Measurements from ENCODE around the gene MIA.

DNA sequence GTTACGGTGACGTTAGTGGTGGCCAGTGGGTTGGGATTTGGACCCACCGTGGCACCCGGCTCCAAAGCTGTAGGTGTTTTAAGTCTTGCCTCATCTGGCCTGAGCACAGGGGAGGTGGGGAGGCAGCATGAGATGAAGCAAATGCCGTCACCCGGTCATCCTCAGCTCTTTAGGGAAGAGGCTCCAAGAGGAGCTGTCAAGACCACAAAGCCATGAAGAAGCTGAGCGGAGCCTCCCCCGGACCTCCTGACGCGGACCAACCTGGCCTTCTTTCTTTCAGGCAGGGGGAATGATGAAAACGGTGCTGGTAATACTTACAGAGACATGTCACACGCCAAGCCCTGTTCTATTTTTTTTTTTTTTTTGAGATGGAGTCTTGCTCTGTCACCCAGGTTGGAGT, 32.4 kb upstream of the MIA start:
- TF ChIP-seq POLR2AphosphoS5 (IDR thresholded peaks at IDR 0.05; ENCODE audit: low read depth) (no peak), SPI1 (IDR thresholded peaks at IDR 0.05; ENCODE audit: borderline replicate concordance, low read depth) (no peak), GABPA (IDR thresholded peaks at IDR 0.05; ENCODE audit: low read depth) (no peak)
- TF ChIP-seq, protein P1, sequence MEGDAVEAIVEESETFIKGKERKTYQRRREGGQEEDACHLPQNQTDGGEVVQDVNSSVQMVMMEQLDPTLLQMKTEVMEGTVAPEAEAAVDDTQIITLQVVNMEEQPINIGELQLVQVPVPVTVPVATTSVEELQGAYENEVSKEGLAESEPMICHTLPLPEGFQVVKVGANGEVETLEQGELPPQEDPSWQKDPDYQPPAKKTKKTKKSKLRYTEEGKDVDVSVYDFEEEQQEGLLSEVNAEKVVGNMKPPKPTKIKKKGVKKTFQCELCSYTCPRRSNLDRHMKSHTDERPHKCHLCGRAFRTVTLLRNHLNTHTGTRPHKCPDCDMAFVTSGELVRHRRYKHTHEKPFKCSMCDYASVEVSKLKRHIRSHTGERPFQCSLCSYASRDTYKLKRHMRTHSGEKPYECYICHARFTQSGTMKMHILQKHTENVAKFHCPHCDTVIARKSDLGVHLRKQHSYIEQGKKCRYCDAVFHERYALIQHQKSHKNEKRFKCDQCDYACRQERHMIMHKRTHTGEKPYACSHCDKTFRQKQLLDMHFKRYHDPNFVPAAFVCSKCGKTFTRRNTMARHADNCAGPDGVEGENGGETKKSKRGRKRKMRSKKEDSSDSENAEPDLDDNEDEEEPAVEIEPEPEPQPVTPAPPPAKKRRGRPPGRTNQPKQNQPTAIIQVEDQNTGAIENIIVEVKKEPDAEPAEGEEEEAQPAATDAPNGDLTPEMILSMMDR (IDR thresholded peaks at IDR 0.05; ENCODE audit: insufficient read depth, low read length), result no peak

Data from HL-60 (cell line).